Hippocampal formation (tissue), 2 donors: ENCODE data around the gene CLCN3.
"Not testable (repeated sequence)": the region's sequence is repeated elsewhere in the genome, so short reads cannot be mapped to it uniquely, and the experiment has no call there.

Source experiments
- DNase-seq, 2 donors: peaks; one replicate each; lab custom pipeline; 2025; lab: John Stamatoyannopoulos, UW

Gene CLCN3

GRCh38 chr4:169707958-169708643 is 87.7 kb downstream of the CLCN3 start:
- no peak for DNase-seq

GRCh38 chr4:169715826-169716225 is 95.4 kb downstream of the CLCN3 start:
- no peak for DNase-seq

- no peak for DNase-seq
Observed at GRCh38 chr4:169716677-169717076, 96.3 kb downstream of the CLCN3 start.

- no peak for DNase-seq
Observed at GRCh38 chr4:169720529-169720928, 100.2 kb downstream of the CLCN3 start.

- no peak for DNase-seq
Observed at GRCh38 chr4:169723207-169723965, 103.0 kb downstream of the CLCN3 start.

- DNase-seq: no peak
Observed at GRCh38 chr4:169724260-169724659, 103.9 kb downstream of the CLCN3 start.

- DNase-seq: no peak
Observed at GRCh38 chr4:169727616-169728015, 107.2 kb downstream of the CLCN3 start.

GRCh38 chr4:169730564-169730963 is 110.2 kb downstream of the CLCN3 start:
- DNase-seq: no peak

GRCh38 chr4:169738604-169739003 is 118.2 kb downstream of the CLCN3 start:
- not testable (repeated sequence) for DNase-seq

- no peak for DNase-seq
Observed at GRCh38 chr4:169741569-169741968, 121.2 kb downstream of the CLCN3 start.

GRCh38 chr4:169744601-169745000 is 124.2 kb downstream of the CLCN3 start:
- no peak for DNase-seq

- no peak for DNase-seq
Observed at GRCh38 chr4:169745291-169745690, 124.9 kb downstream of the CLCN3 start.

GRCh38 chr4:169756971-169757574 is 136.7 kb downstream of the CLCN3 start:
- no peak for DNase-seq

- DNase-seq: peak; percentile 81 to 86
Observed at GRCh38 chr4:169757575-169758184, 137.3 kb downstream of the CLCN3 start, which contains the start of gene HPF1. Gene HPF1, minus strand, starts transcription at chr4:169757944. Its CDS starts 67 bp downstream, at chr4:169757877.

GRCh38 chr4:169758401-169758962 is 138.1 kb downstream of the CLCN3 start:
- no peak for DNase-seq

- DNase-seq: no peak
Observed at GRCh38 chr4:169761846-169762245, 141.5 kb downstream of the CLCN3 start.

GRCh38 chr4:169765835-169766234 is 145.5 kb downstream of the CLCN3 start:
- DNase-seq: no peak

GRCh38 chr4:169766741-169767140 is 146.4 kb downstream of the CLCN3 start:
- no peak for DNase-seq

- no peak for DNase-seq
Observed at GRCh38 chr4:169768385-169768784, 148.0 kb downstream of the CLCN3 start.

- DNase-seq: no peak
Observed at GRCh38 chr4:169770416-169770815, 150.0 kb downstream of the CLCN3 start.

GRCh38 chr4:169771556-169772080 is 151.2 kb downstream of the CLCN3 start:
- not testable (repeated sequence) for DNase-seq
